Stimulated activated CD8-positive, alpha-beta memory T cell treated with anti-CD3 and anti-CD28 coated beads, Interleukin-4, amount 100 ng/mL, for 48 hours (primary cell): Measurements from ENCODE around the gene SNX25.
"Not testable (repeated sequence)": the region's sequence is repeated elsewhere in the genome, so short reads cannot be mapped to it uniquely, and the experiment has no call there.

Experiments used
- DNase-seq: peaks from one replicate; pipeline ENCODE4 v3.0.0-alpha.2; 2020

SNX25 gene

DNA sequence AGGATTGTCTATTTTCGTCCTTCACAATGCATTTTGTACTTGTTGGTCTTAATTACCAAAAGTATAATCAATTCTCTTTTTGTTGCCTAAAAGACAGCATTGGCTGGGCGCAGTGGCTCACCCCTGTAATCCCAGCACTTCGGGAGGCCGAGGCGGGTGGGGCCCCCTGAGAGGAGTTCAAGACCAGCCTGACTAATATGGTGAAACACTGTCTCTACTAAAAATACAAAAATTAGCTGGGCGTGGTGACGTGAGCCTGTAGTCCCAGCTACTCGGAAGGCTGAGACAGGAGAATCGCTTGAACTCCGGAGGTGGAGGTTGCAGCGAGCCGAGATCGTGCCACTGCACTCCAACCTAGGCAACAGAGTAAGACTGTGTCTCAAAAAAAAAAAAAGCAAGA lies 4.3 kb upstream of the SNX25 start:
- not testable (repeated sequence) for DNase-seq

DNA sequence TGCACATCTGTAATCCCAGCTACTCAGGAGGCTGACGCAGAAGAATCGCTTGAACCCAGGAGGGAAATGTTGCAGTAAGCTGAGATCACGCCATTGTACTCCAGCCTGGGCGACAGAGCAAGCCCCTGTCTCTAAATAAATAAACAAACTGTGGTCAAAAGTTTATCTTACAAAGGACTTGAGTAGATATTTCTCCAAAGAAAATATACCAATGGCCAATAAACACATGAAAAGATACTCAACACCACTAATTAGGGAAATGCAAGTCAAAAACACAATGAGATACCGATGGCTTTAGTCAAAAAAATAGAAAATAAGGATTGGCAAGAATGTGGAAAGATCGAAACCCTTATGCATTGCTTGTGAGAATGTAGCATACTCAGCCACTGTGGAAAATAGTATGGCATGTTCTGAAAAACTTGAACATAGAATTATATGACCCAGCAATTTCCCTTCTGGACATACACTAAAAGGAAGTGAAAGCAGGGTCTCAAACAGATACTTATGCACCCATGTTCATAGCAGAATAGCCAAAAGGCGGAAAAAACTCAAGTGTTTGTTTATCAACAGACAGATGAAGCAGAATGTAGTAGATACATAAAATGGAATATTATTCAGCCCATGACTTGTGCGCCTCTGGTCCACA lies 3.6 kb upstream of the SNX25 start:
- no peak for DNase-seq

DNA sequence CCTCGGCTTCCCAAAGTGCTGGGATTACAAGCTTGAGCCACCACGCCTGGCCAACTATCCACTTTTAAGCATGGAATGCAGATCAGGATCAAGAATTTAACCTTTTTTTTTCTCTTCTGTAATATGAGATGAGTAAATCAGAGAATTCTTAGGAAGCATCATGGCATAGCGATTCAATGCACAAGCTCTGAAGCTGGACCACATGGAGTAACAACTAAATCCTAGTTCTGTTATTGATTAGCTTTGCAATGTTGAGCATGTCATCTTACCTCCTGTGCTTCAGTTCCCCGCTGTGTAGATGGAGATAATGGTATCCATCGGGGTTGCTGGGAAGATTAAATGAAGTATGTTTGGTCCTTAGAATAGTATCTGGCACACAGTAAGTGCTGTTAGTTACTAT lies 1.9 kb upstream of the SNX25 start:
- no peak for DNase-seq

DNA sequence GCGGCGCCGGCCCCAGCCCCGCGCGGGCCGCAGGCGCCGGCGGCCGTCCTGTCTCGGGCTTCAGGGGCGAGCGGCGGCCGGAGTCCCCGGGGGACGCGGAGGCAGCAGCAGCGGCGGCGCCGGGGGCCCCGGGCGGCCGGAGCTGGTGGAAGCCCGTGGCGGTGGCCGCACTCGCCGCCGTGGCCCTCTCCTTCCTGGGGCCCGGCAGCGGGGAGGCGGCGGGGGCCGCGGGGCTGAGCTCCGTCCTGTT lies 379 bp downstream of the SNX25 start:
- not testable (repeated sequence) for DNase-seq

DNA sequence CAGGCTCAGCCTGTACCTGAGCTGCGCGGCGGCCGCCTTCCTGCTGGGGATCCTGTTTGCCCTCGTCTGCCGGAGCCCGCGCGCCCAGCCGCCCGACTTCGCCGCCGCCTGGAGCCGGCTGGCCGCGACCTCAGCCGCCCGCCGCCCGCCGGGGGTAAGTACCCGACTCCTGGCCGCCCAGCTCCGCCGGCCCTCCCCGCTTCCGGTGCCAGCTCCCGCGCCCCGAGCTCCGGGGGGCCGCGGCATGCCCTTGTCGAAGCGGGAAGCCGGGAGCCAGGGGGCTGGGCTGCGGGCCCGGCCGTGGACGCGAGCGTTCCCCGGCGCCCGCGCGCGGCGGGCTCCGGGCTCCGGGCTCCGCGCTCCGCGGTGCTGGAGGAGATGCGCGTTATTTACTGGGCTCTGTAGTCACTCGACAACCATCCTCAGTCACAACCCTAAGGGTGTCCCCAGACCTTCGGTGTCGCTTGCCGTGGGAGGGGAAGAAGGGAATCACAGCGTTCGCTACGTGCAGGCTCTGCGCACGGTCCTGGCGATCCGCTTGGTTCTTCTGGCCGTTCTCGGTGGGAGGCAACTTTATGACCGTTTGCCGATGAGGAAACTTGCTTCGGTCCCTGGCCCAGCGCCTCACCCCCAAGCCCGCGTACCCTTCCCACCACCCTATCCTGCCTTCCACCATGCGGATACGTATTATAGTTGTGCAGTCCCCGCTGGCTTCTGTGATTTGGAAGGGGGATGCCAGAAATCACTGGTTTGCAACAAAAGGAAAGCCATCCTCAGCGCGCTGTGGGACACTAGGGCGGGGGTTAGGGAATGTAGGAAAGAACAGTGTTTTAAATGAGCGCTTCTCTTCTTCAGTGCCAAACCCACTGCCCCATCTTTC lies 944 bp downstream of the SNX25 start:
- DNase-seq = peak; percentile 64

DNA sequence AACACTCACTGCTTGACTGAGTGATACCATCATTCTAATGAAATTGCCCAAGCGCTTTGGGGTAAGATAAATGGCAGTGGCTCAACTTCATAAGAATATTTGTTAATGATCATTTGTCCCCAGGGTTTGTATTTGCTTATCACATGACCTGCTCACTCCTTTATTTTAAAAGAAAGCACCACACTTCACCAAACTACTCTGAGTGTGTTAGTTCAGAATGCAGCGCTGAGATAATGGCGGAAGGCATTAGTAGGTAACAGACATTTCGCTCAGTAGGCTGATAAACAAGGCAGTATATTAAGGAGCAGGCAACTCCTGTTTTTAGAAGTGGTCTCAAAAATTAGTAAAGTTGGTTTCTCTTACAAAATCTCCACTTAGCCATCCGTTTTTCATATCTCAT lies 1.6 kb downstream of the SNX25 start:
- DNase-seq = no peak

DNA sequence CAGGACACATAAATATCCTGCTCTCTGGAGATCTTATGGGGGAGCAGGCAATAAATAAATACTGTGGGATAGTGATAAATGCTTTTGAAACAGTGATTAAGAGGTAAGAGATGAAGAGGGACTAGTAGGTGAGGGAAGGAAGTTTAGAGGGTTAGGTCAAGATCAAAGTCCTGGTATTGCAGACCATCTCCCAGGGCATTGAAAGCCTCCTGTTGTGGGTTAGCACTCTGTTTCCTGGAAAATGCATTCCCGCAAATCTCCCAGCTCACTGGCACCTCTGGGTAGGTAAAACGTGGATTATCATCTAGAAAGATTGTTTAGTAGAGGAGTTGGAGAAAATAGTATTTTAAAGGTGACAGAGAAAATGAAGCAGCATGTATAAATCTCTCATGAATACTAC lies 2.2 kb downstream of the SNX25 start:
- no peak for DNase-seq

DNA sequence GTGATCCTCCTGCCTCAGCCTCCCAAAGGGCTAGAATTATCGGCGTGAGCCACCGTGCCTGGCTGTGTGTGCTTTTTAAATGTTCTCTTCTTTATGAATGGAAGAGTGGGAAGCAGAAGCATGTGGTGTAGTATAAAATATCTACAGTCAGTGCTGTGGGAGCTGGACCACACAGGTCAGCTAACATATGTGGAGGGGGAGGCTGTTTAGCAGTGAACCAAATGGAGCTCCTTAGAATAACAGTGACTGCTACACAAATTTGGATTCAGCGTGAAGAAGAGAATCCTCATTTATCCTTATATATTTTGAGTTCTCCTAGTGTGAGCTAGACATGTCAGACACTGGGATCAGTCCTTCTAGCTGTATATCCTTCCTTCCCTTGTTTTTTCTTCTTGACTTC lies 3.2 kb downstream of the SNX25 start:
- DNase-seq = no peak

DNA sequence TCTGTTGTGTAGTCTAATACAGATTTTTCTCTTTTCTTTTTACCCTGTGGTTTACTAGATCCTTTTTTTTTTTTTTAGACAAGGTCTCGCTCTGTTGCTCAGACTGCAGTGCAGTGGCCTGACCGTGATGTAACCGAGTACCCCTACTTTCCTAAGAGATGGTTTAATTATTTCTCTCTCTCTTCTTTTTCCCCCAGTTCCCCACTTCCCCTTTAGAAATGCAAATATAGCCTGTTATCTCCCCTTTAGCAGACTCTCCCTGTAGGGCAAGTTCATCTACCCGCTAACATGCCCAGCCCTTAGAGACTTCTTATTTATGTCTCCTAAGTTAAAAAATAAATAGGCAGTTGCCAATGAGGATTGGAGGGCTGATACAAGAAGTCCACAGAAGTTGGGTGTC lies 4.5 kb downstream of the SNX25 start:
- DNase-seq = no peak

DNA sequence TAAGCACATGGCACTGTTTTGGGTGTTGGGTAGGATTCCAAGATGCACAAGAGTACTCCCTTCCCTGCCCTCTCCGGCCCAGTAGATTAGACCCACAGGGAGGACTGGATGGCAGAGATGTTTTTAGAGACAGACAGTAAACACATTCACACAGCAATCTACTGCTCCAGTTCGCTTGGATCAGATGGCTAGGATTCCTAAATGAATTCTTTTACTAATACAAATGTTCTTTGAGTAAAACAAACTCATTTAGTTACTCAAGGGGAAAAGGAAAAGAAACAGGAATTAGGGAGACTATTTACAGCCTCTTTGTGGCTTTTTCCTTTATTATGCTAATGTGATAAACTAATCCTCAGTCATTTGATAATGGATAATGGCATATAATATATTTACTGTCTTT lies 5.9 kb downstream of the SNX25 start:
- no peak for DNase-seq

DNA sequence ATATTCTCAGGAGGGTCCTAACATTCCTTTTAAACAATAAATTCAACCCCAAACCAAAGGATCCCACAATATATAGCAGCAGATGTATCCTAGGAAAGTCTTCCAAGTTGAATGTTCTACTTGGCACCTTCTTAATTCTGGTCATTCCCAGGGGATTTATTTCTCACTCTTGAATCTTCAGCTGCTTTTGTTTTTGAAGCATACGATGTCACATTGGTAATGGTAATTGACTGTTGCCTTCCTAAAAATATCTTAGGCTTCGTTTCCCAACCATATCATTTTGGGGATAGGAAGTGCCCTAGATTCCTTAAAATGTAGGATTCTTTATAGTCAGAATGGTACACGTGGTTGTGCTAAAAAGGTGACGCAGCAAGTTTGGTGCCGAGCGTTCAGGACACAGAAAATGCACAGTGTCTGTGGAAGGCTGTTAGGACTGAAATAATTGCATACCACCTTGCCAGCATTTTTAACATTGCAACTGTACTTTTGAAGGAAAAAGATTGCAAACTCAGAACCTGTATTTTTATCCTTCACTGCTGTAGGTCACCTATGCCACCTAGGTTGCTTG lies 8.1 kb downstream of the SNX25 start:
- DNase-seq = no peak

DNA sequence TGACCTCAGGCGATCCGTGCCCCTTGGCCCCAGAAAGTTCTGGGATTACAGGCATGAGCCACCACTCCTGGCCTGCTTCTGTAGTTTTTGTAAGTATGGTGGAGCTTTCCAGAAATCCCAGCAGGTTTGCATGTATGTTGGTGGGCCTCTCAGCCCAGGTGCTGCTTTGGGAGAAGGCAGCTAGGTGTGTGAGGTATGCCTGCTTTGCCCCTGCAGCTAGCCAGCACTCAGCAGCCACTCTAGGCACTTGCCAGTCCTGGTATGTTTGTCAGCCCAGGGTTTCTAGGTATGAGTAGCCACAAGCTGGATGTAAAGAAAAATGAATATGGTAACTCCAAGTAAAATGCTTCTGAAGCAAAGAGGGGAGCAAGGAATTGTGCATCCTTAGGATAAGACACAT lies 8.9 kb downstream of the SNX25 start:
- no peak for DNase-seq

DNA sequence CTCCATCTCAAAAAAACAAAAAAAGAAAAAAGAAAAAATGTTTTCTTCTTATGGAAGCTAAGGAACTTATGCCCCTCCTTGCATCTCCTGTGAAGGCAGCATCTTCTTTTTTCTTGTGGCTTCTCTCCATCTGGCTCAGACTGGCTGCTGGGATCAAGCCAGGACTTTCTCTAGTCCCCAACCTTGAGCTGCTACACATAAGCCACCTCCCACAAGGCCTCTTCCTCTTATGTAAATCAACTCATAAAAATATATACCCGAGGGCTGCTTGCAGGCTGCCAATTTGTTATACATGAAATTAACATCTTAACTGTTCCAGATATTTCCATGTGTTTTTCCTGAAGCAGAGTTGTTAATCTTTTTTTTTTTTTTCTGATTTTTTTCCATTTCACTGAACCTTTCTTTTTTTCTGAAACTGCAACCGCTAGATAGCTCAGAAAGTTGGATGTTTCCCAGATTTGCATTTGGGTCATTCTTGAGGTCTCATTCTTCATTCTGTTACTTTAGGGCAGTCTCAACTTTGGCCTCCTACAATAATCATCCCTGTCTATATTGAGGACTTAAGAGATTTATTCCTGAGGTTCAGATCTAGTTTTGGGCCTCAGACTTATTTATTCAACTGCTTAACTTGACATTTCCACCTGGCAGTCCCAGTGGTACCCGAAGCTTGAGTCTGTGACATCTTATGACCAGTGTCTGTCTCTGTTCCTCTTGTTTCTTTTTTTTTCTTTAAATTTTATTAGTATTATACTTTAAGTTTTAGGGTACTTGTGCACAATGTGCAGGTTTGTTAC lies 10.3 kb downstream of the SNX25 start:
- DNase-seq = no peak

DNA sequence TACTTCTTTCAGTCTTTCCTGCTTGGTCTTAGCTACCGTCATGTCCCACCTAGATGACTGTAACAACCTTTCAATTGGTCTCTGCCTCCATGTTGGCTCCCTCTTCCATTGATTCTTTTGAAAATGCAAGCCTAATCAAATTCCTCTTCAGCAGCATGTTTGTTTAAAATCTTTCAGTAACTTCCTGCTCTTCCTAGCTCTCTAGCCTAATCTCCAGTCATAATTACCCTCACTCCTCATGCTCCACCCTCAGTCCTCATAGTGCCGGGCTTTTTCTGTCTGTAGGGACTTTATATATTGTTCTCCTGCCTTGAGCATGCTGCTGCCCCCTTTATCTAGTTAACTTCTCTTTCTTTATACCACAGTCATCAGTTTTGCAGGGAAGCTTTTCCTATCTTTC lies 12.1 kb downstream of the SNX25 start:
- DNase-seq = no peak

DNA sequence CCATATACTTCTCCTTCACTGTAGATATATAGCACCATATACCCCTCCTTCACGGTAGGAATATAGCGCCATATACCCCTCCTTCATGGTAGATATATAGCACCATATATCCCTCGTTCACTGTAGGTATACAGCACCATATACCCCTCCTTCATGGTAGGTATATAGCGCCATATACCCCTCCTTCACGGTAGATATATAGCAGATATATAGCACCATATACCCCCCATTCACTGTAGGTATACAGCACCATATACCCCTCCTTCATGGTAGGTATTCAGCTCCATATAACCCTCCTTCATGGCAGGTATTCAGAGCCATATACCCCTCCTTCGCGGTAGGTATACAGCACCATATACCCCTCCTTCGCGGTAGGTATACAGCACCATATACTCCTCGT lies 12.5 kb downstream of the SNX25 start:
- DNase-seq = no peak

DNA sequence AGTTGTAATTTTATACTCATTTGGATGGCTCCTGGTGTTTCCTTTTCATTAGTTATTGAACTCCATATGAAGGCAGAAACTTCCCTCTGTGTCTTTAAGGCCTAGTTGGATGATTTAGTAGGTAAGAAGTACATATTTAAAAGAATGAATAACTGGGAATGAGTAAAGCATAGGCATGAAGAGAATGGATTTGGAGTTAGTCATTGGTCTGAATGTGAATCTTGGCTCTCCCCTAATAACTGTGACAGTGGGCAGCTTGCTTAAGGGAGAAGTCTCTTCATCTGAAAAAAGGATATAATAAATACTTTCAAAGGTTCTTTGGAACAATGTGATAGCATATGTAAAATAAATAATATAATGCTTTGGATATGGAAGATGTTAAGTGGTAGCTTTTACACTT lies 13.2 kb downstream of the SNX25 start:
- no peak for DNase-seq

DNA sequence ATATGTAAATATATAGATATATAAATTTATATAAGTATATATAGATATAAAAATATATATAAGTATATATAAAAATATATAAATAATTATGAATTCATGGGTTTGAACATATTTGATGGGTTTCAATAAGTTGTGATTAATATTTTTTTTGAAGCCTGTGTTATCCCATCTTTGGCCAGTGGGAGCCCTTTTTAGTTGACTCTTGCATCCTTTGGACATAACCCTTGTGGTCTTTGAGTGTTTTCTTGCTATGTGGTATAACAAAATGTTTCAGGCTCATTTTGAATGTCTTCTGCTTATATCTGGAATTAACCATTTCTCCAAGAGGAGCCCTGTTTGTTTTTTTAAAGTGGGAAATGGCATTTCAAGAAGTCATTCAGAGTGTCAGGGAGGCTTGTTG lies 15.2 kb downstream of the SNX25 start:
- DNase-seq = no peak

DNA sequence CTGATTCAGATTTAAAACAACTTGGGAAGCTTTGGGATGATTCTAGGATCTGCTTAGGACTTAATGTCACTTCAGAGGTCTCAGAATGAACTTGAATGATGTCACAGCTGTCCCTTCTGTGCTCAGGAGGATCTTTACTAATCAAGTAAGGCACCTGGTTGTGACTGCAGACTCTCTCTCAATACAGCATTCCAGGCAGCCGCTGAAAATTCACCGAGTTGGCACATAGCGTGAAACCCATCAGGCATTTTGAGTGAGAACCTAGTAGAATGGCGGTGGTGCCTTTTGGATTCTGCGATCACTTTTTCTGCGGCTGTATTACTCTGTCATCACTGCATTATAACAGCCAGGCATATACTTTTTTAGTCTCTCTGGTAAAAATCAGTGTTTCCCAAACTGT lies 16.5 kb downstream of the SNX25 start:
- no peak for DNase-seq

DNA sequence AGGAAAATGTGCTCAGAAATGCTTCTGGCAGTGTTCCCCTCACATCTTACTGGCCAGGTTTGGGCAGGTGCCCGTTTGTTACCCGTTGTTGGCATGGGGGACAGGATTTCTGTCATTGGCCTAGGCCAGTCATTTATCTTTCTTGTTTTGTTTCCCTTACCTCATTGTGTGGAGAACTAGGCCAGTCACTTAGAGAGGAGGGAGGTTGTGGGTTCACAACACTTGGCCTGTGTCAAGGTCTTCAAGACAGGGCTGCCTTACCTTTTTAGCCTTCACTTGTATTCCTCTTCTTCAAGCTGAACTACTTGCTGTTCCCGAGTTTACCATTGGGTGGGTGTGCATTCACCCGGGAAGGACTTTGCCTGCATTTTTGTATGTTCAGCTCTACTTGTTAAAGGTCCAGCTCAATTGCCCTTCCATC lies 17.7 kb downstream of the SNX25 start:
- DNase-seq = no peak

DNA sequence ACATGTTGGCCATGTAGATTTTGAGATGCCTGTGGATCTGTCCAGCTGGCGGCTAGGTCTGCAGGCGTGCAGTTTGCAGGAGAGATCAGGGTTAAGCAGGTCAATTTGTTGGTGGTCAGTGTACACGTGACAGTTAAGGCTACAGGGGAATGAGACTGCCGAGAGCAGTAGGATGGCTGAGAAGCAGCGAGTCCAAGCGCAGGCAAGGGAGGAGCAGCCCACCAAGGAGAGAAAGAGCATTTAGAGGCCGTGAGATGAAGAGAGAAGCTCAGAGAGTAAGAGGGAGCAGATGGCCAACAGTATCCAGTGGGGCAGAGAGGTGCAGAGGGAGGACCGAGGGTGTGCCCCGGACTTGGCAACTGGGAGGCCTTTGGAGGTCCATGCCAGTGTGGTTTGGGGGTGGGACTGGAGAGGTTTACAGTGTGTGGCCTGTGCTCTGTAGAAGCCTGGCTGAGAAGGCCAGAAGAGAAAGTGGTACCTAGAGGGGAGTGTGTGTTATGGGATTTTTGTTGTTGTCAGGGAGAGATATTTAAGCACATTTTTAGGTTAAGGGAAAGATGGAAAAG lies 18.4 kb downstream of the SNX25 start:
- no peak for DNase-seq

DNA sequence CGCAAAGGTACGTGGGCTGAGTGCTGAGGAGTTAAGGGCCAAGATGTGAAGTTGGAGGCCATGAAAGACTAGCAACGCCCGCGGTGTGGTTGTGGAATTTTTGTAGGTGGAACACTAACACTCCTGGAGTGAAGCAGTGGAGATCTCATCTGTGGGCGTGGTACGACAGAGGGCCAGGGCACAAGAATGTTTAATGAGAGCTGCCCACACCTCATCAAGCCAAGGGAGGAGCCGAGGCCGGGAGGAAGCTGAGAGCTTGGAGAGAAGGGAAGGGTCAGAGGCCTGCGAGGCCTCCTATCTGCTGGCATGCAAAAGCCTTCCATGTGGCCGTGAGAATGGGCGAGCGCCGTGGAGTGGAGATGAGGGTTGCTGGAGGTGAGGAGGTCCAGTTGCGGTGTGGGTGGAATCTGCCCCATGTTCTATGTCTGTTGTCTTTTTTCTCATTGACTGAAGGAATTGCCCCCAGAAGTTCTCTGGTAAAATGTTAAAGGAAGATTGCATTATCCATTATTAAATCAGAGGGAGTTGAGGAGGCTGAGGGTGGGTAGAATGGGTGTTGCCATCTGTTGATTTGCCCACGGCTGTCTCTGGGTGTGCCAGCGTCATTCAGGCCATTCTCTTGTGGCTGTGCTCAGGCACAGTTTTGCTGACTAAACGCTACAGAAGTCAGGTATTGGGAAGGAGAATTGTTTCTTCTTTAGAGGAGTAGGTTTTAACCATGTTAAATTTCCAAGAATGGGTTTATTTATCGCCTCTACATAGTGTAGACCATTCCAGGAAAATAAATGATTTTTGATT lies 19.8 kb downstream of the SNX25 start:
- no peak for DNase-seq

DNA sequence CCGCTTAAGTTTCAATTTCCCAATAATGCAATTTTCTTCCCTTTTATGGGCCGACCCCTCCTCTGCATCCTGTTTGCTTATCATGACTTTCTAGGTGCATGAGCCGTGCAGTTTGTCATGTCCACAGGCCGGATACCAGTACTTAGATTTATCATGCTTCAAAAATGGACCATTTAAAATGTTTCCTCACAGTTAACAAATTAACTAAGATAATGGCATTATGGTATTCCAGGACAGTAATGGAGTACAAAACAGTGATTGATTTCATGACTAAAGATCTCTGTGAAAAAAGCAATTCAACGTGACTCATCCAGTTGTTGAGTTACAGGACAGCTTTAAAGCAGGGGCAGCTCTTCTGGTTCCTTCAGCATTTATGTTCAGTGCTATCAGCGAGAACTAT lies 23.0 kb downstream of the SNX25 start:
- DNase-seq = no peak
